ENCODE results near the gene BANF2.
"Not testable (repeated sequence)": the region's sequence is repeated elsewhere in the genome, so short reads cannot be mapped to it uniquely, and the experiment has no call there.

The BANF2 gene

DNA sequence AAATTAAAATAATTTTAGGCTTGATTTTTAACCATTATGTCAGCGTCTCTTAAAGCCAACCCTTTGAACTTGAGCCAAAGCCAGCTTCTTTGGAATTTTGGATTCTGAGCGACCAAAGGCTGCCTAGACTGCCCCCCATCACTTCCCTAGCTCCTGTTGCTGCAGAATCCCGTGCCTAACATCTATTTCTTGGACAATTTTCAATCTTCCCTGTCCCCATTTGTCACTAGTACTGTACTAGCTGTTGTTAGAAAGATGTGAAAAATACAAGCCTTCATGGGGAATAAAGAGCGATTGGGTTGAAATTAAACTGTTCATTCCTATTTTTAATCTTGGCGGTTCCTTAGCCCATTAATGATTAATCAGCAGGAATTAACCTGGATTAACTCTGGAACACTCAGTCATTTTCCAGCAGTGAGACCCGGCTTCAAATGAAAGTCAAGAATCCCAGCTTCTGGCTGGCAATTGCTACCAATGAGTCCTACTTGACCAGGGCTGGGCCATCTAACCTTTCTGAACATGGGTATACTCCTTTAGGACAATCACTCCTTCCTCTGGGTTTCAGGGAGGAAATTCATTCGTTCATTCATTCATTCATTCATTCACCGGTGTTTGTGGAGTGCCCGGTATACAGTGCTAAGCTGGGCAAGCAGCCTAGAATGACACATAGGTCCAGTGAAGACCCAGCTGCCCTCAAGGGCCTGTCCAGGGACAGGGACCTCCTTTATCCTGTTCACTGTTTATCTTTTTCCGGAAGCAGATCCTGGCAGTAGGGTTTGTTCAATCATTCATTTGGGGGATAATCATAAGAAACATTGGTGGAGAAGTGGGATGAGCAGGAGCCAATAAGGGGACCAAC is 16.3 kb upstream of the BANF2 start:
- DNase-seq, result no peak

DNA sequence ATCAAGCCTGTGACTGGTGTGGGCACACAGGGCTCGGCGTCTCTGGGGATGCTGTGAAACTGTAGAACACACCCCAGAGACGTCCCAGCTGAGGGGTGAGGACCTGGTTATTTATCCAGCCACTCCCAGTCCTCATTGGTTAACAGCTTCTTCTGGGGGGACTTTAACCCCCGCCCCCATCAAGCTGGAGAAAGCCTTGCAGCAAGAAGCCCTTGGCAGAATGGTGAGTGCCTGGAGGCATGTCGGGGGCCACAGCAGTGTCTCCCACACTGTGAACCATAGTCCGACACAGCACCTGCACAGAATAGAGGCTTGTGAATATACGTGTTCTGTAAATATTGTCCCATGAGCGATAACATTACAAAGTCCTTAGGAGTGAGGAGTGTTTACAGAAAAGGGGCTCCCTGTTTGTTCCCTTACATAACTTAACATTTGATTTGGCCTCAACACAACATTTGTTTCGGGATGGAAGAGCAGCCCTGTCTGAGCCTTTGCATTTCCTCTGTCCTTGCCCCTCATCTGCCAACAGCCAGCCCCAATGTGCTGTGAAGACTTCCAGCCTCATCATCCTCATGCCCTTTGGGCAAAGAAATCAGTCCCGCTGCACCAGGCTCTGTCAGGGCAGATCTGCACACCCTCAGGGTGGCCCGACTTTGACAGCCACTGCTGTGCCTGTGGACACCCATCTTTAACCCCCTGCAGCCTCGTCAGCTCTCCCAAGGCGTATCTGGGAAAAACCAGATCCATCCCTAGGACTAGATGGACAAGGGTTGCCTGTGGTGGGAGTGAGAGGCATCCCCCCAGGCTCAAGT is 15.5 kb upstream of the BANF2 start:
- DNase-seq, result no peak

DNA sequence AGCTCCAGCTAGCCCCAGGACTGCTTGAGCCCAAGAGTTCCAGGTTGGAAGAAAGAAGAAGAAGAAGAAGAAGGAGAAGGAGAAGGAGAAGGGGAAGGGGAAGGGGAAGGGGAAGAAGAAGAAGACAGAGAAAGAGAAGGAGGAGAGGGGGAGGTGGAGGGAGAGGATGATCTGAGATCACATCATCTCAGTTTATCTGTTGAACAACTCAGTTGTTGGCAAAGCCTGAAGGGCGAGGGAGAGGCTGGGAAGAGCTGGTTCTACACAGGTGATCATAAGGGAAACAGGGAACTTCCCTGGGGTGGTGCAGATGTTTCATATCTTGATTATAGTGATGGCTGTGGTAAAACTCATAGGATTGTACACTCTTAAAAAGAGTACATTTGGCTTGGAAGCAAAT is 14.6 kb upstream of the BANF2 start:
- DNase-seq, result no peak

DNA sequence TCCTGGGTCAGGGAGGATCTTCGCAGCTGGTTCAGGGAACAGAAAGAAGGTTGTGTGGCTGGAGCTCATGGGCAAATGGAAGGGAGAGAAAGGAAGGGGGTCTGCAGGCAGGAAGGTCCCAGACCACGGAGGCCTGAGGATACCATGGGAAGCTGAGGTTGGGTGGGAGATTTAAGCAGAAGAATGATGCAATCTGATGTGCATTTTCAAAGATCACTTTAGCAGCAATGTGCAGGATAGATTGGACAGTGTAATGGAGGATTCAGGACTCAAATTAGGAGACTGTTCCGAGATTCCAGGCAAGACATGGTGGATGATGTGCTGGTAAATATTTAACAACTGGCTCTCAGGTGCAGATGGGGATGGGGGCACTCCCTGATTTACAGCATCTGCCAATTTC is 12.0 kb upstream of the BANF2 start:
- DNase-seq, result no peak

DNA sequence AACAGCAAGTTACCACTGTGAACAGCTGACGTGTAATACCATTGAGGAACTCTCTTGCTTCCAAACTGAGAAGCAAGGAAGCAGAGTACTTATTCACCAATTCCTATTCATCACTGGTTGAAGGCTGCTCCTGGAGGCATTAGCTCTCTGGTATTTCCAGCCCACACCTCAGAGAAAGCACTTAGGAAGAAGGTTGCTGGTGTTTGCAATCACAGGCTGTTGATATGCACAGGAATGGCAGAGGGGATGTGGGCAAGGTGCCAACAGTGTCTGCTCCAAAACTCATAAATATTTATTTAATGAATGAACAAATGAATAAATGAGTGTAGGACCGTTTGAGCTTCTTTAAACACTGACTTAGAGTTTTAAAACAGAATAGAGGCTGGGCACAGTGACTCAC is 10.8 kb upstream of the BANF2 start:
- DNase-seq, result no peak

DNA sequence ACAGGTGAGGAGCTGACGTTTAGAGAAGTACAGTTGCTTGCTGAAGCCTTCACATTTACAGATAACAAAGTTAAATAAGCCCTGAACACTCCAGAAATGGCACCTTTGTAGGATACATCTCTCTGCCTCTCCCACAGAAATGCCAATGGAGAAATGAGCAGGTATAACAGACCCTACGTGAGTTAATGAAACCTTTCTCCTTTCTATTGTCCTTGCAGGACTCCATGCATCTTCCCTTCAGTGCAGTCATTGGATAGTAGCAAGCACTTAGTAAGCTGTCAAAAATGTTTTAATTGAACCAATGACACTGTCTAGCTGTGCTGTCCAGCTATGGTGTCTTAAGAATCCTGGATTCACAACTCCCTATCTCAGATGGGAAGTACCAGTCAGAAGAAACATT is 9.6 kb upstream of the BANF2 start:
- no peak for DNase-seq

DNA sequence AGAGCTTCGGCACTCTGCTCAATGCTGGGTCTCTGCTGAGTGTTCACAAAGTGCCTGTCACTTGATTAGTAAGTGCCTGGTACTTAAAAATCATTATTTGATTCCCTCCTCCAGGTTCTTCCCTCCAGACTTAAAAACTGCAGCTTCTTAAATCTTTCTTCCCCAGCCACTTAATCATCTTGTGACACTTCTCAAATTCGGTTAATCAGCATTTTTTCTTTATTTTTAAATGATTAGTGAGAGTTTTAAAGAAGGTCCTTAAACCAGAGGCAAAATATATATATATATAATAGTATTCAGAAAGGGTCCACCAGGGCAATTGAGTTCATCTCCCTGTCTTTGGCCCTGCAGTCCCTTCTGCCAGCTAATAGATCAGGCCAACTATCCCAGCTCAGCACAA is 8.0 kb upstream of the BANF2 start:
- DNase-seq, result no peak

DNA sequence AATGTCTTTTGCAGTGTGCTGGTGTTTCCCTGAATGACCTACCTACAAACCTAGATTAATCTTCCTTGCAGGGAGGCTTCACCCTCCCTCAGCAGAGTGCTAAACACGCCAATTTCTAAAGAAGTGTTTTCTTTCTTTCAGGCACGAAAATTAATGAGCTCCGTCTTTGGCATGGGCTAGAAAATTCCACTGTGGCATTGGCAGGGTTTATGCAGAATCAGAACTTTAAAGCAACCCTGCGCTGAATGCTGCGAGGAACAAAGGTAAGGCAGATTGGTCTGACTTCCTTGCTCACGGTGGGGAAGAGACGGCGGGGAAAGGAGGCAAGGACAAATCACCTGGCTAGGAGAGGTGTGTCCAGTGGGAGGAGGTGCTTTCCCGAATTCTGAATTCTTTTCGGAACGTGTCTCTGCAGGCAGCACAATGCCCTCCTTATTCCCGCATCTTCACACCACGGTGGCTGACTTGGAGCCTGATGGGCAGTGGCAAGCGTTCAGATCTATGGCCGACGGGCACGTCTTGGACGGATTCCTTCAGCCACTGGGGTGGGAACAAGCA is 6.2 kb upstream of the BANF2 start:
- DNase-seq, result no peak

DNA sequence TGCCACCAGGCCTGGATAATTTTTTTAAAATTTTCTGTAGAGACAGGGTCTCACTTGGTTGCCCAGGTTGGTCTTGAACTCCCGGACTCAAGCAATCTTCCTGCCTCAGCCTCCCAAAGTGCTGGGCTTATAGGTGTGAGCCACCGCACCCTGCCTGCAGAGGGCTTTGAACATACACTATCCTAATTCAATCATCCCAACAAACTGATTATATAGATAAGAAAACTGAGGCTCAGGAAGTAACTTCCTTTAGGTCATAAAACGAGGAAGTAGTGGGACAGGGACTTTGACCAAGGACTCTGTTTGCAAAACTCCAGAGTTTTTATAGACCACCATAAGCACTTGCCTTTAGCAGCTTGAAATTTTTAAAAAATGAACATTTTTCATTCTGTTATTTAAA is 5.0 kb upstream of the BANF2 start:
- no peak for DNase-seq

DNA sequence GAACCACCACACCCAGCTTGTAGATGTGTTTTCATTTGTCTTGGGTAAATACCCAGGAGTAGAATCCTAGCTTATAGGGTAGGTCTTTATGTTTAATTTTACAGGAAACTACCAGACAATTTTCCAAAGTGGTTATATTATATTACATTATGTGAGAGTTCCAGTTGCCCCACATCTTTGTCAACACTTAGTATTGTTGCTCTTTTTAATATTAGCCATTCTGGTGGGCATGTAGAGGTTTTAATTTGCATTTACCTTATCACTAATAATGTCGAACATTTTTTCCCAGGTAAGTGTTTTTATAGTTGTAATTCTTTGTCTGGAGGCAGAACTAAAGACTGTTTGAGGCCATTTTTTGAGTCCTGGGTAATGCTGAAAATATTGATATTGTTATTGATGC is 3.5 kb upstream of the BANF2 start:
- DNase-seq, result no peak

DNA sequence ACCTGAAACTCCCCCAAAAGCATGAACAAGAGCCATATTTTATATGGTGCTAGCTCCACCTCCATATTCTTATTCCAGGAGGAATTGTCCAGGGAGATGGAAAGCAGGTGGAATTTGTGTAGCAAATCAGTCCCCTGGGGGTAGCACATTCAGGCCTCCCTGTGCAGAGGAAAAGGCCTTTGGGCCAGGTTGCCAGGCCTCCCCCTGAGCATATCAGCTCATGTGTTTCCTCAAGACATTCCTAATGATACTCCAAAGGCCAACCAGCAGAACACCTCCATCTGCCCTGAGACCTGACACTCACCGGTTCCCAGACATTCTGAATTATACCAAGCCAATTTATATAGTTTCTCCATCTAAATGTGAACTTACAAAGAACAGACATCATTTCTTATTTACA is 2.6 kb upstream of the BANF2 start:
- DNase-seq, result no peak

DNA sequence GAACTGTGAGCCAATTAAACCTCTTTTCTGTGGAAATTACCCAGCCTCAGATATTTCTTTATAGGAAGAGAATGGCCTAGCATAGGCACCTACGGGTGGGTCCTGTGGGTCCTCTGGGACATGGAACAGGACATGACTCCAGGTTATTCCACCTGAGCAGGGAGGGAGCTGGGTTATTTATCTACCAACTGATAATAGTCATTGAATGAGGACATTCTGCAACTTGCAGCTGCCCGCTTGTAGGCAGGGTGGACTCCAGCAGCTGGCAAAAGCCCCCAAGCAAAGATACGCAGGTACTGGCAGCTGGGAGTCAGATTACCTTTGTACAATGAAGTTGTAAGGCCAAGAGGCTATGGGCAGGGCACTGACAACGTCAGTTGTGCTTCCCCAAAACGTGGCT is 1.4 kb upstream of the BANF2 start:
- no peak for DNase-seq

DNA sequence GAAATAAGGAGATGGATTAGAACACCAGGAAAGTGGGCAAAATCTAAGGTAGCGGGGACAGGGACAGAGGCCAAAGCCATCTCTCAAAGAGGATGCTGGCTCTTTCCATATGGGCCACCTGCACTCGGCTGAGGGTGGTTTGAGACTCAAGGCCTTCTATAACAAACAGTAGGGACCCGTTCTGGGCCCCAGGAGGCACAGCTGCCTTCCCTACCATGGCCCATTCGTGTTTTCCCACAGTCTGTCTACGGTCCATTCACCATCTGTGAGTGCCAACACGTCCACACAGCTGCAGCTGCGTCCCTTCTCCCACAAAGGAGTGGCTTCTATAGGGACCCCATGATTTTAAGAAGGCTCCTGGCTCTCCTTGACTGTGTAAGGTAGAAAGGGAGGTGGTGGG is 871 bp downstream of the BANF2 start:
- no peak for DNase-seq

DNA sequence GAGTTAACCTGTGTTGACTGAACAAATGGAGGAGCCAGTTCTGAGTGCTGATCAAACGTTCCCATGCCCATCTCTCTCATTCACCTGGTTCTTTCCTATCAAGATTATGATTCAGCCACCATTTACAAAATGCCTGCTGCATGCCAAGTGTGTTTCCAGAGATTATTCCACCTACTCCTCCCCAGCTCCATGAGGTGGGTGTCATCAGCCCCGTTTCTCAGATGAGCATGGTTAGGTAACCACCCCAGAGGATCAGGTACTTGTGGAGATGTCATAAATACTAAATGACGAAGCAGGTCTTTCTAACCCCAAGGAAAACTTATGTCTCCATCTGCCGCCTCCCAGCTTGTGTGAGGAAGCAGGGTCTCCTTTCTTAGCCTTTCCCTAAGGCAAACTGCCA is 2.1 kb downstream of the BANF2 start:
- no peak for DNase-seq

DNA sequence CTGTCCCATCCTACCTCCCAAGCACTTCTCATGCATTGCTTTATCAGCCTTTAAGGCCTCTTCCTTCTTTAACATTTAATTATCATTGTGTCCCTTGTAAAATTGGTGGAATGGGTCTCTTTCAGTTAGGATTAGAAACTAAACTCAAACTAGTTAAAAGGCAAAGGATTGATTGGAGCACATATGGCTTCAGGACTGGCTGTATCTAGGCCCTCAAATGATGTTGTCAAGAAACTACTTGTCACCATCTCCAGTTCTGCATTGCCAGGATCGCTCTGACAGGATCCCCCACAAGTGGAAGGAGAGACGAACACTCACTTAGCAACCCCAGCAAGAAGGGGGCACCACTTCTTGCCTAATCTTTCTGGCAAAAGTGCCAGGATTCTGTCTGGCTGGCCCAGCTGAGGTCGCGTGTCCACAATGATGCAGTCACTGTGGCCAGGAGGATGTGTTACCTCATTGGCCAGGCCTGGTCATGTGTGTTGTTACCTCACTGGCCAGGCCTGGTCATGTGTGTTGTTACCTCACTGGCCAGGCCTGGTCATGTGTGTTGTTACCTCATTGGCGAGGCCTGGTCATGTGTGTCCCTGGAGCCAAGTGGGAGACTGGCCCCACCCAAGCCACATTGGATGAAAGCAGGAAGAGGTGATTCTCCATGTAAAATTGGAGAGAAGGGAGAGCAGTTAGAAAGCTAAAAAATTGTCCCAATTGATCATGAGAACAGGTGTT is 5.0 kb downstream of the BANF2 start:
- DNase-seq, result no peak

DNA sequence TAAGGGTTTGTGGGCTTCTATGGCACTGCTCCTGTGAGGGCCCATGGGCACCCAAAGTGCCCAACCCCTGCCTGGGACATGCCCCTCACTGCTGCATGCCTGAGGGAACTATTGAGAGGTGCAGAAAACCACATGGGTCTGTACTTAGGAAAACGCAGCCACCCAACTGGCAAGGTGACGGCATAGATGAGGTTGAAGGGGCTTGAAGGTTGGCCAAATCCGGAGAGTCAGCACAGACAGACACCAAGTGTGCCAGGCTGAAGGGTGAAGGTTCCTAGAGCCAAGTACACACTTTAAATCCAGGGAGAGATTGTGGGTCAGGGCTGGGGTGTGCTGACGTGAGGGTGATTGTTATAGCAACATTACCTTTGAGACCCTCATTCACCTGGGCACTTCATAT is 6.2 kb downstream of the BANF2 start:
- no peak for DNase-seq

DNA sequence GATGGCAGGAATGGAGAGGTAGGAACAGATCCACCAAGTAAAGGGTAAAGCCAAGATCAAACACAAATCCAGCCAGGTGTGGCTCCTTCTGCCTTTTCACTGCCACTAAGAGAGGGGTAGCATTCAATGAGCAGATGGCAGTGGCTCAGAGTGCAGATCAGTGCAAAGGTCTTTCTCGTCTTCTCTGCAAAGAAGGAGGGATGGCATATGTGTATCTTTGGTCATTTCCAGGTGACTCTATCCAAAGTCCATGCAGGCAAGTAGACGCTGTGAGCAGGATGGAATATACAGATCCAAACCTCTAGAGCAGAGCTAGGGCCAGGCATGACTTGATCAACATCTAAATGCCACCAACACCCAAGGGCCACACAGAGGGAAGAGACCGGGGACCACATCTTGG is 6.9 kb downstream of the BANF2 start:
- DNase-seq, result no peak

DNA sequence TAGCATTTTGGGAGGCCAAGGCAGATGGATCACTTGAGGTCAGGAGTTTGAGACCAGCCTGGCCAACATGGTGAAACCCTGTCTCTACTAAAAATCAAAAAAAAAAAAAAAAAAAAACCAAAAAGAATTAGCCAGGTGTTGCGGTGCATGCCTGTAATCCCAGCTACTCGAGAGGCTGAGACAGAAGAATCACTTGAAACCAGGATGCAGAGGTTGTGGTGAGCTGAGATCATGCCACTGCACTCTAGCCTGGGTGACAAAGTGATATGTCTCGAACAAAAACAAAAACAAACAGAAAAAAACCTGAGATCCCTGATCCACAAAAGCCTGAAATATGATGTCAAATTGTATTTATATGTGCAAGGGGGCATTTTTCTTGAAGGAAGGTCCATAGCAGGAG is 8.2 kb downstream of the BANF2 start:
- DNase-seq, result not testable (repeated sequence)

DNA sequence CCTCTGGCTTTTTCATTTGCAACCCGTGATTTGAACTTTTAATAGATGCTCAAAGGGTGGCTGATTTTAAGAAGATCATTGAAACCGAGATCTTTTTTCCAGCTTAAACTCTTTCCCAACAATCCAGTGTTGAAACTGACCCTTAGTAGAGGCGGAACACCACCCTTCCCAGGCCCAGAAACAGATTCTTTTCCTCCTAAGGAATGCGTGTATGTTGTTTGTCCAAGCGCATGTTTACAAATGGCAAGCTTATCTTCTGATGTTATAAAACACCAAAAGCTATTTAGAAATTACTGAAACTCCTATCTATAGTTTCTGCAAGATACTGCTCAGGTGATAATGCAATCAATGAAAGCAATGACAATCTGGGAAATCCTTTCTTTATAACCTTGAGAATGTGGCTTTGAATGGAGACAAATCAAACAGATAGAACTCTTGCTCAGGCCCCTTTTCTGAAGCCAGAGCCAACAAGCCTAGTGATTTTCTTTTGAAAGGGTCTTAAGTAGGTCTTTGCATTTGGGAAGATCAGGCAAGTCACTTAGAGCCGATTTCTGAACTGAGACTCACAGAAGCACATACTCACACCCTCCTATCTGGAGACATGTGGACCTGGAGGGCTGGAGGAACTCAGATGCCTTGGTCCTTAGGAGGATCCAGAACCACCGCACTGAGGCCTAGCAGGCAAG is 9.1 kb downstream of the BANF2 start:
- no peak for DNase-seq

DNA sequence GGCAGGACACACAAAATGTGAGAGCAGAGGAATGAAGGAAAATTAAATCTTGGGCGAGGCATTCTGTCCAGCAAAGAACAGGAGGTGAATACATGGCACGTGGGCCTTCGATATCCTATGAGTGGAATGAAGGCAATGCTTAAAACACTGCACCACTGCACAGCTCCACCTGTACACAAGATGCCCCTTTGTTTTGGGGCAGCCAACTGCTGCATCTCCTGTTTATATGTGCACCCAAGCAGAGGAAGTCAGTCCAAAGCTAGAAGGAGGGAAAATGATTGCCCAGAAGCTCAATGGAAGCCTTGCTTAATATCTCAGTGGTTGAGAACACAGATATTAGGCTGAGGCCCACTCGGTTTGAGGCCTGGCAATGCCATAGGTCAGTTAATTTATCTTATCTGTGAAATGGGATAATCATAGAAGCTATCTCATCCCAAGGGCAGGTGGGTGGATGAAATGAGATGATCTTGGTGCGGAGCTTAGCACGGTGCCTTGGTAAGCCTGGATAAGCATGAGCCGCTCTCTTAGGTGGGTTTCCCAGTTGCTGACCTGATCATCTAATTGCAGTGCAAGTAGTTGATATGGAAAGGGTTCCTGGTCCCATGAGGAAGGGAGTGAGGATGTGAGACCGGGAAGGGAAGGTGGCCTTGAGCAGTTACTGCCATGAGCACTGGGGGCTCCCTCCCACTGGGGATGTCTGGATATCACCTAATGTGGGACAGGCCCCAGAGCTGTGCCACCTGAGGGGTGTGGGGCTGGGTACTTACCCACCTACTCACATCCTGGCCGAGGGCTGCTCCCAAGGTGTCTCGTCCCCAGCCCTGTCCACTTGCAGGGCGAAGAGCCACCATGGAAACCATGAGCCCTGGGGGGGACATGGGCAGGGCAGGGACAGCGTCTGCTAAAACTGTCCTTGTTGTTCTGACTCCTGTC is 9.9 kb downstream of the BANF2 start:
- no peak for DNase-seq

DNA sequence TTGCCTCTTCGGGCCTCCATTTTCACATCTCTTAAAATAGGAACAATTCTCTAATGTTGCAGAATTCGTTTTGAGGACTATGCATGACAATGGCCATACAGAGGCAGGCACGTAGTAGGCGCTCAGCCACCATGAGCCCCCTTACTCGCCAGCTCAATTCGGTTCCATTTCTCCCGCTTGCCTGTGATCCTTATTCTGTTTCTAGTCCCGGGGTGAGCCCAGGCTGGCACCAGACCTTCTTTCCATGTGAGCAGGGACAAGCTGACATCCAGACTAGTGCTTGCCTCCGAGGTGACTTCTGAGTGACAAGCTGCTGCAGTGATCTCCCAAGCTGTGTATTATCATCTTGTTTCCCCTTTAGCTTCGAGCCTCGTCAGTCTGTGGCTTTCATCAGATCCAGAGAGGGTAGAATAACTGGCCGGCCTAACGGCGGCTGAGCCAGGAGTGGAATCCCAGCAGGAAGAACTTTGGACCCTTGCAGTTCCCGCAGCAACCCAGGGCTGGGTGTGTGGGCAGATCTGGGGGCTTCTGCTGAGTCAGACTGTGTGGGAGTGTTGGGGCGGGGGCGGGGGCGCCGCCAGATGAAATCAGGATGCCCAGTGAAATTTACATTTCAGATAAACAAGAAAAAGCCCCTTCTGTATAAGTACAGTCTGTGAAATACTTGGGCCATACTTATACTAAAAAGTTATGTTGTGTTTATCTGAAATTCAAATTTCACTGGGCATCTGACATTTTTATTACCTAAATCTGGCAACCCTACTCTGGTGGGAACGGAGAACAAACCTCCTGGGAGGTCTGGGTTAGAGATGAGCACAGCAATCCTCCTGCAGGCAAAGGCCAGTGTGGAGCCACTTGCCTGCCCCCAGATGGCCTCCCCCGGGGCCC is 10.9 kb downstream of the BANF2 start:
- no peak for DNase-seq

All from amniotic stem cell (primary cell).